Measurements from ENCODE around the gene FANK1. TPM values are rescaled to one million over a fixed set of nuclear protein-coding genes. Genes with fewer than 3 reads are reported as not detected.
"Not testable (repeated sequence)": the region's sequence is repeated elsewhere in the genome, so short reads cannot be mapped to it uniquely, and the experiment has no call there.

FANK1 gene
- total RNA-seq, 1 donor from 2014 or later = not detected

- Mint-ChIP-seq H3K27ac (no peak overlapping the region), H3K9me3 (no peaks in the 10 kb centered on the region), H3K27me3 (ENCODE audit: insufficient read depth) (peaks cover 2% of the 10 kb centered on the region), H3K36me3 (ENCODE audit: low read depth) (no peaks in the 10 kb centered on the region), H3K4me1 (ENCODE audit: low read depth) (no peaks in the 10 kb centered on the region), H3K4me3 (no peak overlapping the region)
- intact Hi-C loops (cut with micrococcal nuclease) = no loop called here
- no peak for DNase-seq (ENCODE audit: low spot score)
Observed at GRCh38 chr10:125925262-125925834, 29.0 kb downstream of the FANK1 start.

GRCh38 chr10:125926247-125926646 is 29.9 kb downstream of the FANK1 start:
- Mint-ChIP-seq H3K4me3 (no peak overlapping the region), H3K9me3 (no peaks in the 10 kb centered on the region), H3K27me3 (ENCODE audit: insufficient read depth) (peaks cover 2% of the 10 kb centered on the region), H3K27ac (no peak overlapping the region), H3K36me3 (ENCODE audit: low read depth) (no peaks in the 10 kb centered on the region), H3K4me1 (ENCODE audit: low read depth) (no peaks in the 10 kb centered on the region)
- DNase-seq (ENCODE audit: low spot score) = no peak
- intact Hi-C loops (cut with micrococcal nuclease) = no loop called here

- intact Hi-C loops (cut with micrococcal nuclease); H3K4me3 Mint-ChIP-seq: not testable (repeated sequence)
Observed at GRCh38 chr10:125927265-125927664, 30.9 kb downstream of the FANK1 start.

GRCh38 chr10:125928928-125929585 is 32.7 kb downstream of the FANK1 start:
- Mint-ChIP-seq H3K27ac (no peak overlapping the region), H3K27me3 (ENCODE audit: insufficient read depth) (no peaks in the 10 kb centered on the region), H3K9me3 (no peaks in the 10 kb centered on the region), H3K36me3 (ENCODE audit: low read depth) (no peaks in the 10 kb centered on the region), H3K4me1 (ENCODE audit: low read depth) (no peaks in the 10 kb centered on the region), H3K4me3 (no peak overlapping the region)
- DNase-seq (ENCODE audit: low spot score) = no peak
- intact Hi-C loops (cut with micrococcal nuclease) = no loop called here

More at GRCh38 chr10:125927265-125927664, 30.9 kb downstream of the FANK1 start:
- not testable (repeated sequence) for H3K27me3 Mint-ChIP-seq (ENCODE audit: insufficient read depth); H3K9me3 Mint-ChIP-seq; H3K4me1 Mint-ChIP-seq (ENCODE audit: low read depth); H3K27ac Mint-ChIP-seq; DNase-seq (ENCODE audit: low spot score); H3K36me3 Mint-ChIP-seq (ENCODE audit: low read depth)

- Mint-ChIP-seq H3K4me1 (ENCODE audit: low read depth) (no peaks in the 10 kb centered on the region), H3K36me3 (ENCODE audit: low read depth) (no peaks in the 10 kb centered on the region), H3K4me3 (no peak overlapping the region), H3K27ac (no peak overlapping the region), H3K27me3 (ENCODE audit: insufficient read depth) (peaks cover 3% of the 10 kb centered on the region), H3K9me3 (no peaks in the 10 kb centered on the region)
- DNase-seq (ENCODE audit: low spot score) = no peak
- intact Hi-C loops (cut with micrococcal nuclease) = no loop called here
Observed at GRCh38 chr10:125929618-125930017, 33.3 kb downstream of the FANK1 start.

- H3K9me3 Mint-ChIP-seq = no peaks in the 10 kb centered on the region
- H3K4me1 Mint-ChIP-seq (ENCODE audit: low read depth) = no peaks in the 10 kb centered on the region
- peaks cover 8% of the 10 kb centered on the region for H3K27me3 Mint-ChIP-seq (ENCODE audit: insufficient read depth)
- intact Hi-C loops (cut with micrococcal nuclease) = no loop called here
- H3K27ac Mint-ChIP-seq = no peak overlapping the region
- no peaks in the 10 kb centered on the region for H3K36me3 Mint-ChIP-seq (ENCODE audit: low read depth)
- H3K4me3 Mint-ChIP-seq = no peak overlapping the region
- DNase-seq (ENCODE audit: low spot score) = no peak
Observed at GRCh38 chr10:125933693-125934092, 37.3 kb downstream of the FANK1 start.

- DNase-seq (ENCODE audit: low spot score) = no peak
- Mint-ChIP-seq H3K4me1 (ENCODE audit: low read depth) (no peaks in the 10 kb centered on the region), H3K9me3 (no peaks in the 10 kb centered on the region), H3K27ac (no peak overlapping the region), H3K27me3 (ENCODE audit: insufficient read depth) (peaks cover 8% of the 10 kb centered on the region), H3K36me3 (ENCODE audit: low read depth) (no peaks in the 10 kb centered on the region), H3K4me3 (no peak overlapping the region)
- intact Hi-C loops (cut with micrococcal nuclease) = no loop called here
Observed at GRCh38 chr10:125936331-125936730, 40.0 kb downstream of the FANK1 start.

GRCh38 chr10:125940515-125940914 is 44.2 kb downstream of the FANK1 start:
- no peaks in the 10 kb centered on the region for H3K27me3 Mint-ChIP-seq (ENCODE audit: insufficient read depth)
- no peaks in the 10 kb centered on the region for H3K4me1 Mint-ChIP-seq (ENCODE audit: low read depth)
- H3K9me3 Mint-ChIP-seq = peaks cover 7% of the 10 kb centered on the region
- no peaks in the 10 kb centered on the region for H3K36me3 Mint-ChIP-seq (ENCODE audit: low read depth)
- DNase-seq (ENCODE audit: low spot score) = no peak
- H3K27ac Mint-ChIP-seq = no peak overlapping the region
- intact Hi-C loops (cut with micrococcal nuclease) = no loop called here
- H3K4me3 Mint-ChIP-seq = no peak overlapping the region

- DNase-seq (ENCODE audit: low spot score) = no peak
- H3K27ac Mint-ChIP-seq = no peak overlapping the region
- H3K27me3 Mint-ChIP-seq (ENCODE audit: insufficient read depth) = no peaks in the 10 kb centered on the region
- H3K9me3 Mint-ChIP-seq = peaks cover 23% of the 10 kb centered on the region
- no peak overlapping the region for H3K4me3 Mint-ChIP-seq
- intact Hi-C loops (cut with micrococcal nuclease) = no loop called here
- no peaks in the 10 kb centered on the region for H3K36me3 Mint-ChIP-seq (ENCODE audit: low read depth)
- no peaks in the 10 kb centered on the region for H3K4me1 Mint-ChIP-seq (ENCODE audit: low read depth)
Observed at GRCh38 chr10:125951290-125951689, 54.9 kb downstream of the FANK1 start.

- no peaks in the 10 kb centered on the region for H3K27me3 Mint-ChIP-seq (ENCODE audit: insufficient read depth)
- intact Hi-C loops (cut with micrococcal nuclease) = no loop called here
- peaks cover 23% of the 10 kb centered on the region for H3K9me3 Mint-ChIP-seq
- DNase-seq (ENCODE audit: low spot score) = no peak
- H3K4me1 Mint-ChIP-seq (ENCODE audit: low read depth) = no peaks in the 10 kb centered on the region
- no peak overlapping the region for H3K4me3 Mint-ChIP-seq
- H3K27ac Mint-ChIP-seq = no peak overlapping the region
- H3K36me3 Mint-ChIP-seq (ENCODE audit: low read depth) = no peaks in the 10 kb centered on the region
Observed at GRCh38 chr10:125953778-125954385, 57.5 kb downstream of the FANK1 start.

GRCh38 chr10:125955766-125956165 is 59.4 kb downstream of the FANK1 start:
- H3K36me3 Mint-ChIP-seq (ENCODE audit: low read depth) = no peaks in the 10 kb centered on the region
- no peak for DNase-seq (ENCODE audit: low spot score)

GRCh38 chr10:125961743-125962142 is 65.4 kb downstream of the FANK1 start:
- no peaks in the 10 kb centered on the region for H3K36me3 Mint-ChIP-seq (ENCODE audit: low read depth)

More at GRCh38 chr10:125955766-125956165, 59.4 kb downstream of the FANK1 start:
- intact Hi-C loops (cut with micrococcal nuclease) = no loop called here
- no peak overlapping the region for H3K4me3 Mint-ChIP-seq
- H3K4me1 Mint-ChIP-seq (ENCODE audit: low read depth) = no peaks in the 10 kb centered on the region
- no peaks in the 10 kb centered on the region for H3K27me3 Mint-ChIP-seq (ENCODE audit: insufficient read depth)
- H3K27ac Mint-ChIP-seq = no peak overlapping the region
- peaks cover 23% of the 10 kb centered on the region for H3K9me3 Mint-ChIP-seq

GRCh38 chr10:125962200-125962599 is 65.8 kb downstream of the FANK1 start:
- DNase-seq (ENCODE audit: low spot score) = no peak
- no peaks in the 10 kb centered on the region for H3K4me1 Mint-ChIP-seq (ENCODE audit: low read depth)
- H3K4me3 Mint-ChIP-seq = no peak overlapping the region
- no peaks in the 10 kb centered on the region for H3K9me3 Mint-ChIP-seq
- no peak overlapping the region for H3K27ac Mint-ChIP-seq
- no peaks in the 10 kb centered on the region for H3K27me3 Mint-ChIP-seq (ENCODE audit: insufficient read depth)
- intact Hi-C loops (cut with micrococcal nuclease) = no loop called here
- H3K36me3 Mint-ChIP-seq (ENCODE audit: low read depth) = no peaks in the 10 kb centered on the region

More at GRCh38 chr10:125961743-125962142, 65.4 kb downstream of the FANK1 start:
- no peaks in the 10 kb centered on the region for H3K4me1 Mint-ChIP-seq (ENCODE audit: low read depth)
- intact Hi-C loops (cut with micrococcal nuclease) = no loop called here
- no peak overlapping the region for H3K4me3 Mint-ChIP-seq
- no peak for DNase-seq (ENCODE audit: low spot score)
- no peaks in the 10 kb centered on the region for H3K27me3 Mint-ChIP-seq (ENCODE audit: insufficient read depth)
- no peak overlapping the region for H3K27ac Mint-ChIP-seq
- H3K9me3 Mint-ChIP-seq = no peaks in the 10 kb centered on the region
